CD4-positive, alpha-beta T cell treated with Interleukin-15 for 4 hours (primary cell): ENCODE results near the gene RRP9.

Experiments
- DNase-seq: peaks from one replicate; pipeline ENCODE4 v3.0.0-alpha.2; 2020; ENCODE audit warnings: low spot score

RRP9 gene

GRCh38 chr3:51971350-51971749, 29.6 kb upstream of the RRP9 start:
- no peak for DNase-seq

GRCh38 chr3:51970606-51971300, 29.0 kb upstream of the RRP9 start:
- DNase-seq: no peak

GRCh38 chr3:51969841-51970240, 28.1 kb upstream of the RRP9 start:
- no peak for DNase-seq

GRCh38 chr3:51968883-51969678, 27.4 kb upstream of the RRP9 start:
- no peak for DNase-seq

GRCh38 chr3:51968170-51968775, 26.6 kb upstream of the RRP9 start:
- DNase-seq: no peak

GRCh38 chr3:51967384-51968169, 25.9 kb upstream of the RRP9 start, which contains the start of gene PCBP4:
Gene PCBP4, minus strand, starts transcription at chr3:51967454. Its CDS starts 6,214 bp downstream, at chr3:51961240.
- DNase-seq: peak; percentile 15

- DNase-seq: no peak
Observed at GRCh38 chr3:51966922-51967383, 25.2 kb upstream of the RRP9 start.

GRCh38 chr3:51966486-51966885, 24.8 kb upstream of the RRP9 start:
- no peak for DNase-seq

- DNase-seq: no peak
Observed at GRCh38 chr3:51966016-51966415, 24.3 kb upstream of the RRP9 start.

- DNase-seq: no peak
Observed at GRCh38 chr3:51964521-51964920, 22.8 kb upstream of the RRP9 start.

- no peak for DNase-seq
Observed at GRCh38 chr3:51963951-51964451, 22.3 kb upstream of the RRP9 start.

- DNase-seq: no peak
Observed at GRCh38 chr3:51962854-51963530, 21.3 kb upstream of the RRP9 start.

GRCh38 chr3:51961602-51962569, 20.2 kb upstream of the RRP9 start:
- no peak for DNase-seq

GRCh38 chr3:51961011-51961410, 19.3 kb upstream of the RRP9 start:
- no peak for DNase-seq

GRCh38 chr3:51960386-51960785, 18.7 kb upstream of the RRP9 start:
- DNase-seq: no peak

- DNase-seq: no peak
Observed at GRCh38 chr3:51959651-51960050, 17.9 kb upstream of the RRP9 start.

GRCh38 chr3:51958603-51959521, 17.2 kb upstream of the RRP9 start:
- no peak for DNase-seq

GRCh38 chr3:51957520-51958205, 16.0 kb upstream of the RRP9 start:
- DNase-seq: no peak
